Activated T-cell treated with anti-CD3 and anti-CD28 coated beads, Interleukin-2, amount 50 U/mL, for 4 hours (primary cell): ENCODE results near the gene DYSF. TPM values are rescaled to one million over a fixed set of nuclear protein-coding genes. Genes with fewer than 3 reads are reported as not detected.

Experiments
- ATAC-seq, 2 donors: fragments of 200-7000 bp; cut with Tn5 transposase; one replicate each; pipeline ENCODE4 v1.10.0; 2021
- DNase-seq: peaks from one replicate; pipeline ENCODE4 v3.0.0-alpha.2; 2020
- H3K27me3 Mint-ChIP-seq: one replicate; pipeline ENCODE4 v1.8.0; 2021; ENCODE audit warnings: low read depth, mixed read lengths
- H3K36me3 Mint-ChIP-seq: one replicate; pipeline ENCODE4 v1.8.0; 2022; ENCODE audit warnings: mixed read lengths; ENCODE audit not compliant: insufficient read depth
- H3K4me1 Mint-ChIP-seq: one replicate; pipeline ENCODE4 v1.8.0; 2021; ENCODE audit warnings: low read depth, mixed read lengths
- H3K4me3 Mint-ChIP-seq: one replicate; pipeline ENCODE4 v1.8.0; 2021; ENCODE audit warnings: mild to moderate bottlenecking, moderate library complexity, mixed read lengths
- H3K9me3 Mint-ChIP-seq: one replicate; pipeline ENCODE4 v1.8.0; 2021; ENCODE audit warnings: mixed read lengths
- total RNA-seq, 3 donors: library from RNA; stranded (reverse); gene quantifications; one replicate each; pipeline ENCODE4 v1.2.1, GENCODE V29; 2021

The DYSF gene
- total RNA-seq, 3 donors from 2014 or later, result 0.16 to 0.87 (median 0.25) TPM

DNA sequence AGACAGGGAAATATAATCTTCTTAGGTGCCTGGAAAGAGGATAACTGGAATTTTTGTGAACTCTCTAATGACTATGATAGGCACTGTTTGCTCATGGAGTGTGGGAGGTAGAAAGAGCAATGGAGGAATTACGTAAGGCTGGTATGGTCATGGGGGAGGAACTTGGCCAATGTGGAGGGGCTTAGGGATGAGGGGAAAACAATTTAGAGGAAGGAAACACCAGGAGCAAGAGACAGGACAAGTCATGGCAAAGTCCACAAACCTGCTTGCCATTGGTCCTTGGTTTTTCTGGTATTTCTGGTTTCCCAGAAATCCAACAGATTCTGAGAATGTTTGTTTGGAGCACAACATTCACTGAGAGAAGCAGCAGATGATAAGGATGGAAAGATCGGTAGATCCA lies 274.2 kb downstream of the DYSF start:
- Mint-ChIP-seq H3K4me3 (no peak overlapping the region), H3K4me1 (no peaks in the 10 kb centered on the region), H3K27me3 (no peaks in the 10 kb centered on the region), H3K36me3 (no peaks in the 10 kb centered on the region), H3K9me3 (peaks cover 1% of the 10 kb centered on the region)
- no peak for DNase-seq
- ATAC-seq, result no peak

DNA sequence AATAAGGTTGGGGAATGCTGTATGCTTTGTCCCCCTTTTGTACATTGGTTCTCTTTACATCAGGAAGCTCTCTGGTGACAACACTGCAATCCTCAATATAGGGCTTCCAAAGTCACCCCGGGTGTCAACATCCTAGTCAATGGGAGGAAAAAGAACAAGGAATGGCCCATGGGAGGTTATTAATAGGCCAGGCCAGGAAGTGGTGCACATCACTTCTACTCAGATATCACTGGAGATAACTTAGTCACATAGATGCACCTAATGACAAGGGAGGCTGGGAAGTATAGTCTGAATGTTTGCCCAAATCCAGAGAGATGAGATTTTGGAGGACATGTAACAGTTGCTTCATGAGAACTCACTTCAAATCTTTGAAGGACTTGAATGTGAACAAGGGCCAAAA lies 274.7 kb downstream of the DYSF start:
- no peaks in the 10 kb centered on the region for H3K36me3 Mint-ChIP-seq
- no peaks in the 10 kb centered on the region for H3K9me3 Mint-ChIP-seq
- no peak overlapping the region for H3K4me3 Mint-ChIP-seq
- H3K27me3 Mint-ChIP-seq, result no peaks in the 10 kb centered on the region
- ATAC-seq, result no peak
- H3K4me1 Mint-ChIP-seq, result no peaks in the 10 kb centered on the region
- no peak for DNase-seq

GRCh38 chr2:71730785-71731383 lies 277.5 kb downstream of the DYSF start:
- ATAC-seq (no peak), DNase-seq (no peak)
- H3K4me3 Mint-ChIP-seq, result no peak overlapping the region
- H3K36me3 Mint-ChIP-seq, result no peaks in the 10 kb centered on the region
- no peaks in the 10 kb centered on the region for H3K9me3 Mint-ChIP-seq
- peaks cover 2% of the 10 kb centered on the region for H3K27me3 Mint-ChIP-seq
- no peaks in the 10 kb centered on the region for H3K4me1 Mint-ChIP-seq

DNA sequence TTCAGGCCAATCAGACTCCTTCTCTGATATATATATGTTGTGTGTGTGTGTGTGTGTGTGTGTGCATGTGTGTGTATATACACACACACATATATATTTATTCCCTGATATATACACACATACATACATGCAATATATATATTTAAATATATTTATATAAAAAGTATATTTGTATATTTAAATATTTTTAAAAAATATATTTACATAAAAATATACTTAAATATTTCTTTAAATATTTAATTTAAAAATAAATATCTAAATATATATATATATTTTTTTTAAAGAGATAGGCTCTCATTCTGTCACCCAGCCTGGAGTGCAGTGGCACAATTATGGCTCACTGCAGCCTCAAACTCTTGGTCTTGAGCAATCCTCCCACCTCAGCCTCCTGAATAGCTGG lies 281.3 kb downstream of the DYSF start:
- H3K36me3 Mint-ChIP-seq, result no peaks in the 10 kb centered on the region
- no peak overlapping the region for H3K4me3 Mint-ChIP-seq
- no peak for ATAC-seq
- no peaks in the 10 kb centered on the region for H3K4me1 Mint-ChIP-seq
- no peaks in the 10 kb centered on the region for H3K9me3 Mint-ChIP-seq
- no peak for DNase-seq
- H3K27me3 Mint-ChIP-seq, result peaks cover 7% of the 10 kb centered on the region

GRCh38 chr2:71735676-71736075 lies 282.3 kb downstream of the DYSF start:
- Mint-ChIP-seq H3K4me3 (no peak overlapping the region), H3K9me3 (no peaks in the 10 kb centered on the region), H3K4me1 (no peaks in the 10 kb centered on the region), H3K36me3 (no peaks in the 10 kb centered on the region), H3K27me3 (peaks cover 7% of the 10 kb centered on the region)
- ATAC-seq (no peak), DNase-seq (no peak)

Other genes with a start within 250 kb of the DYSF start
- 1 to 10 TPM; 1.0 to 1.2 (median 1.1) TPM for gene PAIP2B, start 226.5 kb upstream of the DYSF start, total RNA-seq
- gene ZNF638, start 121.8 kb upstream of the DYSF start, total RNA-seq, result 10 to 100 TPM; 56.2 to 64.4 (median 59.3) TPM